CD4-positive, alpha-beta T cell (primary cell): Measurements from ENCODE around the gene STK32C. TPM values are rescaled to one million over a fixed set of nuclear protein-coding genes. Genes with fewer than 3 reads are reported as not detected.

ENCODE experiments used
- ATAC-seq: fragments of 200-7000 bp; cut with Tn5 transposase; one replicate; pipeline ENCODE4 v1.10.0; 2022; ENCODE audit warnings: mild to moderate bottlenecking; ENCODE audit not compliant: poor library complexity
- CTCF ChIA-PET: fragments of 350-600 bp; sonication (Branson Sonifier 250); formaldehyde crosslinking; loops from one replicate; lab custom pipeline; 2021; ENCODE audit warnings: antibody characterized with exemption, inconsistent platforms; lab: Charles Lee
- POLR2A ChIA-PET: fragments of 350-600 bp; sonication (Branson Sonifier 250); formaldehyde crosslinking; loops from one replicate; lab custom pipeline; 2021; ENCODE audit warnings: antibody characterized with exemption, inconsistent platforms; lab: Charles Lee
- DNase-seq, 14 experiments: peaks; one replicate each; pipeline ENCODE4 v3.0.0-alpha.2; 2013 to 2020; ENCODE audit warnings: mixed read lengths in 2 of 14
- H3K27ac ChIP-seq, 2 donors: one replicate each; pipeline versions ENCODE4 v1.5.1 to v1.7.0; 2013; ENCODE audit warnings: low read length in 2 of 2, low read depth in 1 of 2, mild to moderate bottlenecking in 1 of 2
- H3K27me3 ChIP-seq, 2 experiments: 1 replicate in 1 of 2; 2 replicates in 1 of 2; pipeline versions ENCODE4 v1.6.1 to v1.7.0; 2013; ENCODE audit warnings: low read length in 2 of 2, control low read depth in 1 of 2, mild to moderate bottlenecking in 1 of 2, moderate library complexity in 1 of 2; ENCODE audit not compliant: insufficient read depth in 2 of 2, control insufficient read depth in 1 of 2
- H3K36me3 ChIP-seq: one replicate; pipeline ENCODE4 v1.6.1; 2013; ENCODE audit warnings: low read length, control low read depth; ENCODE audit not compliant: insufficient read depth
- H3K4me1 ChIP-seq: one replicate; pipeline ENCODE4 v1.6.1; 2013; ENCODE audit warnings: low read length, control low read depth; ENCODE audit not compliant: insufficient read depth
- H3K4me3 ChIP-seq: one replicate; pipeline ENCODE4 v1.5.1; 2013; ENCODE audit warnings: mild to moderate bottlenecking, low read length, moderate library complexity
- H3K9me3 ChIP-seq, 2 experiments: 1 replicate in 1 of 2; 2 replicates in 1 of 2; pipeline versions ENCODE4 v1.6.1 to v1.7.0; 2013; ENCODE audit warnings: low read length in 2 of 2, mild to moderate bottlenecking in 2 of 2, control low read depth in 1 of 2, moderate library complexity in 1 of 2; ENCODE audit not compliant: control insufficient read depth in 1 of 2, insufficient read depth in 1 of 2
- H3K27ac Mint-ChIP-seq: one replicate; pipeline ENCODE4 v1.8.0; 2020; ENCODE audit warnings: mixed read lengths
- H3K27me3 Mint-ChIP-seq: one replicate; pipeline ENCODE4 v1.8.0; 2021; ENCODE audit warnings: mixed read lengths
- H3K36me3 Mint-ChIP-seq: one replicate; pipeline ENCODE4 v1.8.0; 2021; ENCODE audit warnings: low read depth, mixed read lengths
- H3K4me1 Mint-ChIP-seq: one replicate; pipeline ENCODE4 v1.8.0; 2021; ENCODE audit warnings: low read depth, mixed read lengths
- H3K4me3 Mint-ChIP-seq: one replicate; pipeline ENCODE4 v1.8.0; 2020; ENCODE audit warnings: mild to moderate bottlenecking, mixed read lengths
- H3K9me3 Mint-ChIP-seq: one replicate; pipeline ENCODE4 v1.8.0; 2020; ENCODE audit warnings: mixed read lengths
- CTCF ChIP-seq: fragments of 200-600 bp; IDR thresholded peaks from one replicate; pipeline ENCODE4 v1.8.0; 2022; ENCODE audit warnings: antibody characterized with exemption, mild to moderate bottlenecking
- intact Hi-C, 2 experiments: fragments of 100-400 bp; cut with DNase I in 1 of 2; cut with micrococcal nuclease in 1 of 2; formaldehyde crosslinking; loops; one replicate each; pipeline versions ENCODE4 v1.15.1 to v1.9.0; 2023 to 2025; cut with DNase I, micrococcal nuclease
- total RNA-seq, 174 experiments: library from RNA in 2 of 174; stranded (reverse) in 2 of 174; gene quantifications; one replicate each; pipeline ENCODE4 v1.2.3 and lab custom pipeline; 2021 to 2026

STK32C gene
- total RNA-seq, 2 experiments from 2014 or later = 4.9 to 5.2 TPM

- ATAC-seq (no peak), DNase-seq (no peak)
- Histone ChIP-seq H3K4me3 (no peak overlapping the region), H3K27ac (no peak overlapping the region), H3K4me1 (no peaks in the 10 kb centered on the region), H3K36me3 (no peaks in the 10 kb centered on the region), H3K27me3 (no peaks in the 10 kb centered on the region), H3K9me3 (no peaks in the 10 kb centered on the region)
- Mint-ChIP-seq H3K4me1 (no peaks in the 10 kb centered on the region), H3K9me3 (no peaks in the 10 kb centered on the region), H3K27ac (no peak overlapping the region), H3K27me3 (no peaks in the 10 kb centered on the region), H3K36me3 (no peaks in the 10 kb centered on the region), H3K4me3 (no peak overlapping the region)
- POLR2A ChIA-PET = no interaction called here
- CTCF ChIA-PET = no interaction called here
- TF ChIP-seq CTCF = no peak
- intact Hi-C loops = no loop called here
Observed at GRCh38 chr10:132203256-132204077, 104.3 kb downstream of the STK32C start.

DNA sequence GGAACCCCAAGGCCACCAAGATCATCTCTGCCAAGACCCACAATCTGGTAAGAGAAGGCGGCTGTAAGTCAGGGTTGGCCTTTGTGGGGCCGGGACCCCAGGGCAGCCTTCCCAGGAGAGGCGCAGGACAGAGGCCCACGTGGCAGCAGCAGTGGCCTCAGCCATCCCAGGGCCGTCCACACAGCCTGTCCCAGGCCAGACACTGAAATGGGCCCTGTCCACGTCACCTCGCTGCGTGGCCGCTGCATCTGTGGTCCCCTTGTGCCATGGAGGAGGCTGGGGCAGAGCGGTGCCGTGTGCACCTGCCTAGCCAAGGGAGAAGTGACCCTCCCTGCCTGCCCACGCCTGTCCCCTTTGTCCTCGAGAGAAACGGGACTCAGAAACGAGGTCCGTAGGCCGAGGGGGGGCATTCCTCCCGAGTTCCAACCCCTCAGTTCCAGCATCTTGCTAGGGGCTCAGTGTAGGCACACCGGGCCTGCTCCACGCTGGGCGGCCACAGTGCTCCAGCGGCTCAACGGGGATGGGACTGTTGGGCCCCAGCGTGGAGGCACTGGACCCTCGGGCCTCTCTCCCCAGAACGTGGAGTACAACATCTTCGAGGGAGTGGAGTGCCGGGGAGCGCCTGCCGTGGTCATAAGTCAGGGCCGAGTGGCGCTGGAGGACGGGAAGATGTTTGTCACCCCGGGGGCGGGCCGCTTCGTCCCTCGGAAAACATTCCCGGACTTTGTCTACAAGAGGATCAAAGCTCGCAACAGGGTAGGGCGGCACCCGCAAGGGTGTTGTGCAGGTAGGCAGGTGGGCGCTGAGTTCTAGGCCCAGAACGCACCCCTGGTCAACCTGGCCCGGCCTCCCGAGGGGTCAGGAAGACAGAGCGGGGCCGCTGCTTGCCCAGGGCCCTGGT is 105.4 kb downstream of the STK32C start:
- Histone ChIP-seq H3K9me3 (peaks cover 0 to 8% of the 10 kb centered on the region in 2 experiments), H3K27ac (no peak overlapping the region), H3K36me3 (no peaks in the 10 kb centered on the region), H3K27me3 (no peaks in the 10 kb centered on the region), H3K4me1 (no peaks in the 10 kb centered on the region), H3K4me3 (no peak overlapping the region)
- Mint-ChIP-seq H3K27me3 (no peaks in the 10 kb centered on the region), H3K36me3 (no peaks in the 10 kb centered on the region), H3K4me3 (no peak overlapping the region), H3K27ac (no peak overlapping the region), H3K9me3 (no peaks in the 10 kb centered on the region), H3K4me1 (no peaks in the 10 kb centered on the region)
- ATAC-seq (no peak), DNase-seq (no peak)
- intact Hi-C loops = no loop called here
- CTCF ChIA-PET = no interaction called here
- POLR2A ChIA-PET = no interaction called here
- TF ChIP-seq CTCF = no peak

GRCh38 chr10:132201111-132201969 is 106.4 kb downstream of the STK32C start:
- no peak overlapping the region for H3K4me3 ChIP-seq
- Mint-ChIP-seq H3K4me1 (no peaks in the 10 kb centered on the region), H3K27me3 (no peaks in the 10 kb centered on the region), H3K36me3 (no peaks in the 10 kb centered on the region), H3K4me3 (no peak overlapping the region), H3K9me3 (no peaks in the 10 kb centered on the region), H3K27ac (no peak overlapping the region)
- POLR2A ChIA-PET = no interaction called here
- ATAC-seq (no peak), DNase-seq (no peak)
- H3K4me1 ChIP-seq = no peaks in the 10 kb centered on the region
- peaks cover 0 to 9% of the 10 kb centered on the region in 2 experiments for H3K9me3 ChIP-seq
- TF ChIP-seq CTCF = no peak
- CTCF ChIA-PET = no interaction called here
- H3K27me3 ChIP-seq = no peaks in the 10 kb centered on the region
- intact Hi-C loops = no loop called here
- H3K27ac ChIP-seq = no peak overlapping the region
- no peaks in the 10 kb centered on the region for H3K36me3 ChIP-seq
